Peyer's patch (tissue), 4 donors: ENCODE measurements around the gene SCN5A.

ENCODE experiments used
- CTCF ChIP-seq, 6 experiments: fragments of 450-650 bp in 4 of 6; fragments of 200-600 bp in 2 of 6; sonication (generic) in 1 of 6; IDR thresholded peaks; one replicate each; pipeline ENCODE4 v1.5.1; 2017 to 2019; ENCODE audit warnings: antibody characterized with exemption in 6 of 6, mild to moderate bottlenecking in 3 of 6, moderate library complexity in 1 of 6
- POLR2A ChIP-seq, 2 donors: fragments of 450-650 bp; IDR thresholded peaks; one replicate each; pipeline ENCODE4 v1.5.1; 2017; ENCODE audit warnings: antibody characterized with exemption in 2 of 2, mild to moderate bottlenecking in 2 of 2, moderate library complexity in 2 of 2

GRCh38 chr3:38511546-38511945 lies 137.9 kb downstream of the SCN5A start:
- no peak for TF ChIP-seq CTCF (IDR thresholded peaks at IDR 0.05)
- TF ChIP-seq POLR2A (IDR thresholded peaks at IDR 0.05): no peak
